HG02798 (cell line): ENCODE results near the gene SBF2.

Experiments
- ATAC-seq: cut with Tn5 transposase; IDR thresholded peaks from one replicate; pipeline ENCODE4 v1.9.1; 2021; ENCODE audit warnings: mild to moderate bottlenecking; ENCODE audit not compliant: unreplicated experiment, poor library complexity

SBF2 gene

GRCh38 chr11:9741260-9741659 lies 552.8 kb downstream of the SBF2 start:
- ATAC-seq, result no peak

- ATAC-seq, result no peak
Observed at GRCh38 chr11:9740202-9740883, 553.7 kb downstream of the SBF2 start.

DNA sequence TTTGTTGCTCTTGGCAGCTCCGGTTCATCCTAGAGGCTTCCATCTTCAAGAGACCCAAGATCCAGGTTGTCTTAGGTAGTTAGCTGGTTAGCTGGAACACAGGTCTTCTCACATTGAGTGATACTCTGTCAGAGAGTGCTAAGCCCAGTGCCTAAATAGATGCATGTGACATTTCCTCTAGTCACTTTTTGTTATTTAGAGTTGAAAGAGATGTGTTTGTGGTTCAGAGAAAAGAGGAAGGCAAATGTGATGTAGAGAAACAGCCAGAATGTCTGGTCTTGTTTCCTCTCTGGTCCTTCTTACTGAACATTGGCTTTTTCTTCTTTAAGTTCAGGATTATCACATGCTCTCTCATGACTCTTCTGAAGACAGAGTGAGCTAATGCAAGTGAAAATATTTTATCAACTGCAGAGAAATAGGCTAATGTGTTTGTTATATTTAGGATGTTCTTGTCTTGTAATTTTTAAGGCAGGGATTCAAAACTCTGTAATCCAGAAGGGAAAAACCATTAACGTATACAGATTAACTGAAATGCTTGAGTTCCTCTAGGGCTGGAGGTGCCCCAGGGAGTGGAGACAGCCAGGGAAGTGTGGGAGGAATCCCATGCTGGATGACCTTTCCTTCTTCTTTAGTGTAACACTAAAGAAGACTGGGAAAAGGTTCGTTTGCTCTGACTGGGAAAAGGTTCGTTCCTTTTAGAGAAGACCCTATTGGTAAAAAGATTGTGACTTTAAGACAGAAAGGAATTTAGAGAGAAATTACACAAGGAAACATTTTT lies 554.7 kb downstream of the SBF2 start:
- ATAC-seq, result no peak

DNA sequence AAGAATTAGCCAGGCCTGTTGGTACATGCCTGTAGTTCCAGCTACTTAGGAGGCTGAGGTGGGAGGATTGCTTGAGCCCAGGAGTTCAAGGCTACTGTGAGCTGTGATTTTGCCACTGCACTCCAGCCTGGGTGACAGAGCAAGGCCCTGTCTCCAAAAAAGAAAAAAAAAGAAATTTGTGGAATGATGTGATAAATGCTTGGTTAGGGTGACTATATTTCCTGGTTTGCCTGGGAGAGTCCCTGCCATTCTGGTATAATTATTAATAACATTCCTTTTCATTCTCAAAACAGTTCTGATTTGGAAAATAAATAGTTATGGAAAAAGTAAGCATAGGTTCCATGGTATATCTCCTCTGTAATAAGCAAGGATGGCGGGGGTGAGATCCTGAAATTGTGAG lies 555.3 kb downstream of the SBF2 start:
- no peak for ATAC-seq

DNA sequence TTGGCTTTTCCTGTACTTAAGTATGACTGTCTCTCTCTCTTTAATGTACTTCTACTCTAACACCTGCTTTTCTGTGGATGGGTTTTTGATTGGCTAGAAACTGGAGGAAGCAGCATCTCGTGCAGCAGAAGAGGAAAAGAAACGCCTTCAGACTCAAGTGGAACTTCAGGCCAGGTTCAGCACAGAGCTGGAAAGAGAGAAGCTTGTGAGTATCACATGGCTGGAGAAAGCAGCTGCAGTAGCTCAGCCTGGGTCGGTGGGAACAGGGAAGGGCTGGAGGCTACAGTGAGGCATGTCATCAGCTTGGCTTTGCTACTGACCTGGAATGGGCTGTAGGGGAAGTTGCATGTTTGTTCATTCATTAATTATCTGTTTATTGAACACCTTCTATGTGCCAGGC lies 555.9 kb downstream of the SBF2 start:
- no peak for ATAC-seq

GRCh38 chr11:9736365-9736764 lies 557.7 kb downstream of the SBF2 start:
- ATAC-seq, result no peak

DNA sequence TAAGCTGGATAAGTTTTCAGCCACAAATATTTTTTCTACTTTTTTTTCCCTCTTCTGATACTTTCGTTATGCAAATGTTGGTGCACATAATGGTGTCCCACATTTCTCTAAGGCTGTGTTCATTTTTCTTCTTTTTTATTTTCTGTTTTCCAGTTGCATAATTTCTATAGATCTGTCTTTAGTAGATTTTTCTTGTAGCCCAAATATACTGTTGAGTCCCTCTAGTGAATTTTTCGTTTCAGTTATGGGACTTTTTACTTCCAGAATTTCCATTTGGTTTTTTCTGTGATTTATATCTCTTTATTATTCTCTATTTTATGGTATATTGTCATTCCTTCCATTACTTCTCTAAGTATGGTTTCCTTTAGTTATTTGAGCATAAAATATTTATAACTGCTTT lies 558.1 kb downstream of the SBF2 start:
- ATAC-seq, result no peak

- ATAC-seq, result no peak
Observed at GRCh38 chr11:9735236-9735635, 558.8 kb downstream of the SBF2 start.

DNA sequence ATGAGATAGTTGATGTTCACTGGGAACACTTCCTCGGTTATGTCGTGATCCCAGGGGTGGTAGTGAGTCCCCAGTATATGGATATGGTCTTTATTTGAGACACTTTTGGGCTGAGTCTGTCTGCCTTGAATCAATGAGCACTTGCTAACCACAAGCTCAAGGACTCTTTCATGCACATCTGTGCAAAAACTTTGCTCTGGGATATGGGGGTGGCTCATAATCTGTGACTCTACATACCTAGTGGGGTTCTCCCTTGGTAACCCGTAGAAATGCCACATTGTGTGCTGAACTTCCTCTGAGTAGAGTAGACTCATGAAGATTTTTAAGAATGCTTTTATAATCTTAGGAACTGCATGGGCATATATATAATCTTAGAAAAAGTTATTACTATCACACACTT lies 560.8 kb downstream of the SBF2 start:
- ATAC-seq, result no peak

DNA sequence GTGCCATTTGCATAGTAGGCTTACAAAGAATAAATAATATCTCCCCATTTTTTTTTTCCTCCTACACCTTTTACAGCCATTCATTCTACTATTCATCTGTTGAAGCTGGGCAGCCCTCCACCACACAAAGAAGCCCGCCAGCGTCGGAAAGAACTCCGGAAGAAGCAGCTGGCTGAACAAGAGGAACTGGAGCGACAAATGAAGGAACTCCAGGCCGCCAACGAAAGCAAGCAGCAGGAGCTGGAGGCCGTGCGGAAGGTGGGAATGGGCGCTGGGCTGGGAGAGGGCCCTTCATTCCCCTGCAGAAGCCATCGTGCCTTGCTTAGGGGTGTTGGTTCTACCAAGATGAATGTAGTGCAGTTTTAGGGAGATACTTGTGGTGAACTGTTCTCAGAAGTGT lies 561.6 kb downstream of the SBF2 start:
- no peak for ATAC-seq

GRCh38 chr11:9731256-9731655 lies 562.8 kb downstream of the SBF2 start:
- no peak for ATAC-seq
